NT2/D1 (cell line): ENCODE data around the gene SLC24A3.

ENCODE experiments used
- SUZ12 ChIP-seq: IDR thresholded peaks from 2 replicates; pipeline ENCODE4 v1.6.1; 2011; ENCODE audit not compliant: insufficient read length, insufficient read depth; ENCODE audit errors: extremely low read depth
- YY1 ChIP-seq: IDR thresholded peaks from 2 replicates; pipeline ENCODE4 v1.6.1; 2011; ENCODE audit not compliant: insufficient read length, insufficient read depth
- ZNF274 ChIP-seq: IDR thresholded peaks from 2 replicates; pipeline ENCODE4 v1.6.1; 2011; ENCODE audit warnings: mild to moderate bottlenecking, low read depth, low read length

- TF ChIP-seq SUZ12 (no peak), ZNF274 (no peak), YY1 (no peak)
These were observed at the start of gene SLC24A3 for GRCh38 chr20:19212469-19212815.
